HG02973 (cell line): ENCODE data around the gene MCF2L.
"Not testable (repeated sequence)": the region's sequence is repeated elsewhere in the genome, so short reads cannot be mapped to it uniquely, and the experiment has no call there.

Source experiments
- ATAC-seq: cut with Tn5 transposase; IDR thresholded peaks from one replicate; pipeline ENCODE4 v1.9.1; 2021; ENCODE audit warnings: moderate library complexity; ENCODE audit not compliant: unreplicated experiment

Gene MCF2L, protein sequence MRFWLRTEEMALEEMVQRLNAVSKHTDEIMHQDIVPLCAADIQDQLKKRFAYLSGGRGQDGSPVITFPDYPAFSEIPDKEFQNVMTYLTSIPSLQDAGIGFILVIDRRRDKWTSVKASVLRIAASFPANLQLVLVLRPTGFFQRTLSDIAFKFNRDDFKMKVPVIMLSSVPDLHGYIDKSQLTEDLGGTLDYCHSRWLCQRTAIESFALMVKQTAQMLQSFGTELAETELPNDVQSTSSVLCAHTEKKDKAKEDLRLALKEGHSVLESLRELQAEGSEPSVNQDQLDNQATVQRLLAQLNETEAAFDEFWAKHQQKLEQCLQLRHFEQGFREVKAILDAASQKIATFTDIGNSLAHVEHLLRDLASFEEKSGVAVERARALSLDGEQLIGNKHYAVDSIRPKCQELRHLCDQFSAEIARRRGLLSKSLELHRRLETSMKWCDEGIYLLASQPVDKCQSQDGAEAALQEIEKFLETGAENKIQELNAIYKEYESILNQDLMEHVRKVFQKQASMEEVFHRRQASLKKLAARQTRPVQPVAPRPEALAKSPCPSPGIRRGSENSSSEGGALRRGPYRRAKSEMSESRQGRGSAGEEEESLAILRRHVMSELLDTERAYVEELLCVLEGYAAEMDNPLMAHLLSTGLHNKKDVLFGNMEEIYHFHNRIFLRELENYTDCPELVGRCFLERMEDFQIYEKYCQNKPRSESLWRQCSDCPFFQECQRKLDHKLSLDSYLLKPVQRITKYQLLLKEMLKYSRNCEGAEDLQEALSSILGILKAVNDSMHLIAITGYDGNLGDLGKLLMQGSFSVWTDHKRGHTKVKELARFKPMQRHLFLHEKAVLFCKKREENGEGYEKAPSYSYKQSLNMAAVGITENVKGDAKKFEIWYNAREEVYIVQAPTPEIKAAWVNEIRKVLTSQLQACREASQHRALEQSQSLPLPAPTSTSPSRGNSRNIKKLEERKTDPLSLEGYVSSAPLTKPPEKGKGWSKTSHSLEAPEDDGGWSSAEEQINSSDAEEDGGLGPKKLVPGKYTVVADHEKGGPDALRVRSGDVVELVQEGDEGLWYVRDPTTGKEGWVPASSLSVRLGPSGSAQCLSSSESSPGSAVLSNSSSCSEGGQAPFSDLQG

DNA sequence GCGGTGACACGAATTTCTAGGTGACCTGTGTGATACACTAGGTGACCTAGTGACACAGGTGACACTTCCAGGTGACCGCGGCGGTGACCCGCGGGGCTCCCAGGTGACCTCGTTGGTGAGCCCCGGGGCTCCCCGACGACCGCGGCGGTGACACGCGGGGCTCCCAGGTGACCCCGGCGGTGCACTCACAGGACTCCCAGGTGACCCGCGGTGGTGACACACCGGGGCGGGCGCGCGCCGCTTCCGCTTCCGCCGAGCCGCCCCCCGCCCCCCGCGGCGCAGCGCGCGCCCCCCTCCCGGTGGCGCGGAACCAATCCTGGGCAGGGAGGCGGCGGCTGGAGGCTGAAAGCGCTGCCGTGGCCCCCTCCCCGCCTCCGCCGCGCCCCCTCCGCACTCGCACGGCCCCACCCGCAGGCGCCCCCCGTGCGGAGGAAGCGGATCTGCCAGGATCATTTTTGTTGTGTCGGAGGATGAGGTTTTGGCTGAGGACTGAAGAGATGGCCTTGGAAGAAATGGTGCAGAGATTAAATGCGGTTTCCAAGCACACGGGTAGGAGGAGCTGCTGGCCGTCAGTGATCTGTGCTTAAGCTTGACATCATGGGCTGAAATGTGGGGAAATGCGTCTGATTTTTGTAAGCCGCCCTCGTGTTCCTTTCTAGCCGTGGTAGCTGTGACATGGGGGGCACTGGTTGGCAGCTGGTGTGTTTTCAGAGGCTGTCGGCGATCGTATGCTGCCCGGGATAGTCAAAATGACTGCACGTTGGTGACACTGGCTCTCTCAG, at the start of gene MCF2L:
Gene MCF2L, plus strand, starts transcription at position 305 of the 782 bp plus-strand sequence. Its CDS starts 166 bp downstream, at position 471.
- no peak for ATAC-seq

DNA sequence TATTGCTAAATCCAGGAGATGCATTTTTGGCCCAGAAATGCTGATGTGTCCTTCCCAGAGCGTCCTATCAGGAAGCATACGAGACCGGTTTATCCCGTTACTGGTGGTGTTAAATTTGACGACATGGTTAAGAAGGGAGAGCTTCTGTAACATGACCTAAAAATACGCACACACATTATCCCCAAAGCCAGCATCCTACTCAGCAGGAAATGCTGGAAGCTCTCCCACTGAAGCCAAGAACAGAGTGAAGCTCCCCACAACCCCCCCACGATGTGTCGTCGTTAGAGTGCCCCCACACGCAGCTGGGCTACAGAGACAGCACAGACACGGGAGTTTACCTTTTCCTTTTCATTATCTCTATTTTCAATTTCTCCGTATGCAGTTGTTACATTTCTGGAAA, 45.1 kb upstream of the MCF2L start:
- no peak for ATAC-seq

DNA sequence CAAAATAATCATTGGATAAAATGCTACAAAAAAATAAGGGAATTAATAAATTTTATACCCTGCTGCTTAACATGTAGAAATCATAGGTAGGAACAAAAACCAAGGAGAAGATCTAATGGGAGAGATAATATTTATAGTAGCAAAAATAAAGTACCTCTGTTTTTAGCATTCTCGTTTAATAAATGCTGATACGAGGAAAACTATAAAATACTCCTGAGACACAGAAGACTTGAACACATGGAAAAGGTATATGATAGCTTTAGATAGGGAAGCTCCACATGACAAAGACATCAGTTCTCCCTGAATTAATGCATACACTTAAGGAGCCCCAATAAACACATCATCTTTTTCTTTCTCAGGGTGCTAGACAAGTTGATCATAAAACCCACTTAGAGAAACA, 44.6 kb upstream of the MCF2L start:
- no peak for ATAC-seq

DNA sequence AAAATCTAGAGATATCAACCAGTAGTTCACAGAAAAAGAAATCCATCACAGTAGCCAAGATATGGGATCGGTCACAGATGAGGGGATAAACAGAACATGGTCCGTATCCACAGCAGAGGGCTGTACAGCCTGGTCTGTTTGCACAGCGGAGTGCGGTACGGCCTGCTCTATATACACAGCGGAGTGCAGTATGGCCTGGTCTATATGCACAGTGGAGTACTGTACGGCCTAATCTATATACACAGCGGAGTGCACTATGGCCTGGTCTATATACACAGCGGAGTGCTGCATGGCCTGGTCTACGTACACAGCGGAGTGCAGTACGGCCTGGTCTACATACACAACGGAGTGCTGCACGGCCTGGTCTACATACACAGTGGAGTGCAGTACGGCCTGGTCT, 43.0 kb upstream of the MCF2L start:
- no peak for ATAC-seq

DNA sequence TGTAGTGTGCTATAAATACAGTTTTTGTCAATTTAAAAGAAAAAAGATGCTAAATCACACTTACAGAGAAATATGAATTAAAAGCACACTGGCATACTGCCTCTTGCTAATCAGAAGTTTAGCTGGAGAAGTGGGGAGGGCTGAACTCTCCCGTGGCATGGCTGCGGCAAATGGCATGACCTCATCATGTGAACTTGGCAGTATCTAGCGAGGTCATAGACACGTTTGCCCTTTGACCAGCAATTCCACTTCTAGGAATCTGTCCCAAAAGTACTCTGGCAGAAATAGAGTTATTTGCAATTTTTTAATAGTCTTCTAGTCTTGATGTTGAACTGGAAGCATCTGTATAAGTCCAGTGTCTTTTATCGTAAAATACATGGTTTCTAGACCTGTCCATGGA, 42.0 kb upstream of the MCF2L start:
- no peak for ATAC-seq

DNA sequence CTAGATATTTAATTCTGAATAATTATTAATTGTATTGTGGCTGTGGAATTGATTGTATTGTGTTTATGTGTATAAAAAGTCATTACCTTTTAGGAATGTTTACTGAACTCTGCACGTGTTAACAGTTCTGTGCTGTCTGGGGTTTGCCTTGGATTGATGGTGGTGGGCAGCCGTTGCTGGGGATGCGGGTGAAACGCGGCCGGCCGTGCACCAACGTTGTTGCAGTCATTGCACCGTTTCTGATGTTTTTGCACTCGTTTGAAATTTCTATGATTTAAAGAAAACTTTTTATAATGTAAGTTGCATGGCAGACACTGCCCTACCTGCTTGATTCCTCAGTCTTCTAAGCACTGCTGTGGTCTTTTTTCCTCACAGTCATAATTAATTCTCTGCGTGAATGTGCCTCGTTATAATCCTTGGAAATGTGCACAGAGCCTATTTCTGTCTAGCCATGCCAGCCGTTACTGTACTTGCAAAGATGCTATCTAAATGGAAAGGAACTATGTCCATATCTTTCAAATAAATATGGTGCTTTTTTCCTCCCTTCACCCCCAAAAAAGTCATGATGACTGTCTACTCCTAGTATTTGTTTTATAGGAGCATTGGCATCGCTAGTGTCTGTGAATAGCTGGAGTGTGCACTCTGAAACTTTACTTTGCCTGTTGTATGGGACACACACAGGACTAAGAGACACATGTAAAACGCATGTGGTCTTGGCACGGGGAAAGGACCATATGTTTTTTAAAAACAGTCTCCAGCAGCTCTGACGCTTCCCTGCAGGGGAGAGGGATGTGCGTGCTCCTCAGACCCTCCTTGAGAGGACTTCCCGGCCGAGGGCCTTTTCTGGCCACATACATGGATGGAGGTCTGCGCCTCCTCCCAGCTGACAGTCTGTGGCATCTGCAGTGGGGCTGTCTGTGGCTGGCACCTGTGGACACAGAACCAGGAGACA, 40.7 kb upstream of the MCF2L start:
- ATAC-seq, result no peak

DNA sequence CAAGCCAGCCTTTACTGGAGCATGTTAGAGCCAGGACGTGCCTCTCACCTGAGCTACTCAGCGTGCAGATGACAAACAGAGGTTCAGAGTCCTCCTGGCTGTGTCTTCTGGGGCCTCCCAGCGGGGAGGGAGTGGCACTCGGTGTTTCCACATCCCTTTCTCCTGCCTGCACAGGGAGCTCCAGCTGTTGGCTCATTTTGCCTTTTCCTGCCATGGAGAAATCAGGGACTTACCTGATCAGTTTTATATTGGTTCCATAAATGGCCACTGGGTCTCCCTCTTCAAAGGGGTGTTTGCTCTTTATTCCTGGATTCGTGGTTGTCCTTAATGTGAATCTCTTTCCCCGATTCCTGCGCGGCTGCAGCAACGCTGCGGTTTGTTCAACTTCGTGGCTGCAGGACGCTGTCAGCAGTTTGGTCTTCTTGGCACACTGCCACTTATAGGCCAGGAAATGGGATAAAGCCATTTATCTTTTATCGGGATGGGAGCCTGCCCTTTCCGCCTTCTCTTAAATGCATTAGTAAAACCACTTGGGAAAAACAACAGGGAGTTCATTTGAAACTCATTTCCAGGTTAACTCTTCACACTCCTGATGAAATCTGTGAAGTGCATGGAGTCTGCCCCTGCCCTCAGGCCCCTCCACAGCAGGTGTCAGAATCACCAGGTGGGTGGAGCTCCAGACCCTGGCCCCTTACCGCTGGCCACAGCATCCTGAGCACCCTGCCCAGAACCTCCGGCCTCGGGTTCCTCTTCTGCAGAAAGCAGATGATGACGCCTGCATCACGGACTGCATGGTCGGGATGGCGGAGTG, 39.8 kb upstream of the MCF2L start:
- no peak for ATAC-seq

DNA sequence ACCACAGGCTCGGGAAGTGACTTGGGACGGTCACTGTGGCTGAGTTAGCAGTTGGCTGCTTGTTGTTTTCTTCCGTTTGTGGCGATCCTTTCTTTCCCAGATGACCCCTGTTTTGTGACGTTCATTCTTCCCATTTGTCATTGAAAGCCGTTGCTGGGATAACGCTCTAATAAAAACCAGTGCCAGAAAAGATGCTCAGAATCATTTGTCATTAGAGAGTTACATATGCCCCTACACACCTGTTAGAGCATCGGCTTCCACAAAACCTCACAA, 39.3 kb upstream of the MCF2L start:
- ATAC-seq, result no peak

DNA sequence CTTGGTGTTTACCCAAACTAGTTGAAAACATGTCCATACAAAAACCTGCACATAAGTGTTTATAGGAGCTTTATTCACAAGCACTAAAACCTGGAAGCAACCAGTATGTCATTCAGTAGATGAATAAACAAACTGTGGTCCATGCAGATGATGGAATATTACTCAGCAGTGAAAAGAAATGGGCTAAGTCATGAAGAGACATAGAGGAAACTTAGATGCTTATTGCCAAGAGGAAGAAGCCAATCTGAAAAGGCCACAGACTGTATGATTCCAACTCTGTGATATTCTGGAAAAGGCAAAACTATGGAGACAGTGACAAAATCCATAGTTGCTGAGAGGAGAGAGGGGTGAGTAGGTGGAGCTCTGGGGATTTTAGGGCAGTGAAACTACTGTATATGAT, 38.8 kb upstream of the MCF2L start:
- ATAC-seq, result no peak

DNA sequence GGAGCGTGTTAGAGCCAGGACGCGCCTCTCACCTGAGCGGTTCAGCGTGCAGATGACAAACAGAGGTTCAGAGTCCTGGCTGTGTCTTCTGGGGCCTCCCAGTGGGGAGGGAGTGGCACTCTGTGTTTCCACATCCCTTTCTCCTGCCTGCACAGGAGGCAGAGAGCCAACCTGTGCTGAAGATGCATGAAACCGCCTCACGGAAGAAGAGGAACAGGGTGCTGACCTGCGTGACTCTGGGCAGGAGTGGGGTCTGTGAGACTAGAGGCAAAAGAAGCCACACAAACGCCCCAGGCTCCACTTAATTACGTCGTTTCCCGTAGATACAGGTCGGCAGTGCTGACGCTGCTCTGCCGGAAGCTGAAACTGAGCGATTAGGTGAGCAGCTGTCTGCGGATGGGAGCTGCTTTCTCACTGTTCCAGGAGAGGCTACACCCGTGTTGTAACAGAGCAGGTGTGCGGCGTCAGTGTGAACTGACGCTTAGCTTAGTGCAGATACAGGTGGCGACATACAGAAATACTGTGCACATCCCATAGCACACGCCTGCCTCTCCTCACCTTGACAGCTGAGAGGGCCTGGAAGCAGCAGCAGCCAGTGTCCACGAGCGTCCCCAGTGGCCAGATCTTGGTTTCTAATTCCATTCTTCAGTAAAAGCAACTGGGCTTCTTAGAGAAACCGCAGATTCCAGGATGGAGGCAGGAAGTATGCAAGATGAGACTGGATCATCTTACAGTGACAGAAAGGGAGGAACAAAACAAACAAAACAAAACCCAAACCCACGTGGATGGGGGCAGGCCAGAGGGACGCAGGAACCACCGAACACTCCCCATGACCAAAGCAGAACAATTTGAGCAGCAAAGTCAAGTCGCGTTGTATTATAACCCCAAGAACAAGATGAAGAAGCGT, 37.7 kb upstream of the MCF2L start:
- no peak for ATAC-seq

DNA sequence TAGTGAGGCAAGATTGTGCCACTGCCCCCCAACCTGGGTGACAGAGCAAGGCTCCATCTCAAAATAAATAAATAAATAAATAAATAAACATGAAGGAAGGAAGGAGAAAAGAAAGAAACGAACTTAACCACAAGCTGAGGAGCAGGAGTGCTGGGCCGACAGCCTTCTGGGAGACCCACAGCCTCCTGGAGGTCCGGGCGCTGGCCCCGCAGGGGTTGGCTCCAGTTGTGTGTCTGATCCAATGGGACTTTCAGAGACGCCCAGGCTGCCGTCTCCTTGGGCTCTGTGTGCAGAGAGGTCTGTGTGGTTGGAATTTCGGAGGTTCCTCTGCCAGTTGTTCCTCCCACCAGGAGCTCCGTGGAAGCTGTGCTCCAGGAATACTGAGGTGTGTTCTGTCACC, 36.0 kb upstream of the MCF2L start:
- ATAC-seq, result no peak

DNA sequence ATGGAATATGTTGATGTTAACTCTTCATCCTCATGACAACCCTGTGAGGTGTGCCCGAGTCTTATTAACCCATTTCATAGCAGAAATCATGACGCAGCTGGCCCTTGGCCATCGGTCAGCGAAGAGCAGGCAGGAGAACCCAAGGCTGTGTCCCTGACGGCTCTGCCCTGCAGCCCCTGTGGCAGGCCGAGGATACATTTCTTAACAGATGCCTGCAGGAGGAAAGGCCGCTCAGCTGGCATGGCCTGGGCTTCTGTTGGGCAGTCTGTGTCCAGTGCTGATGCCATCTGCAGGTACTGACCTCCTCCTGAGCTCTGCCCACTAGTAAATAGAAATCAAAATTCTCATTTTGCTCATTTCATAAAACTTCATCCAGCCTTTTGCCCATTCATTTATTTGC, 35.4 kb upstream of the MCF2L start:
- no peak for ATAC-seq

DNA sequence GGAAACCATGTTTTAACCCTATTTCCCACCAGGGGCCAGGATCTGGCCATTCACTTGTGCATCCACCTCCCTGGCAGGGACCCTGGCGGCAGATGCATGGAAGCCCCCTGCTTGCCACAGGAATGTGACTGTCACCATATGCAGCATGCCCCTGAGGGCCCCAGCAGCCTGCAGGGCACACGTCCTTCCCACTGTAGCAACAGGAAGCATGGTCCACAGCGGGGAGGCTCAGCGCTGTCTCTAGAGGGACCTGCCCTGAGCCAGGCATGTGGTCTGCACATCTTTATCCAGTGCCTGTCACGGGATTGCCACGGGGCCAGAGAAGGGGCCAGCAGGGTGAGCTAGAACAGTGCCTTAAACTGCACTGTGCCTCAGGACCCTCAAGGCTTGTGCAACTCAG, 34.9 kb upstream of the MCF2L start:
- ATAC-seq, result no peak

DNA sequence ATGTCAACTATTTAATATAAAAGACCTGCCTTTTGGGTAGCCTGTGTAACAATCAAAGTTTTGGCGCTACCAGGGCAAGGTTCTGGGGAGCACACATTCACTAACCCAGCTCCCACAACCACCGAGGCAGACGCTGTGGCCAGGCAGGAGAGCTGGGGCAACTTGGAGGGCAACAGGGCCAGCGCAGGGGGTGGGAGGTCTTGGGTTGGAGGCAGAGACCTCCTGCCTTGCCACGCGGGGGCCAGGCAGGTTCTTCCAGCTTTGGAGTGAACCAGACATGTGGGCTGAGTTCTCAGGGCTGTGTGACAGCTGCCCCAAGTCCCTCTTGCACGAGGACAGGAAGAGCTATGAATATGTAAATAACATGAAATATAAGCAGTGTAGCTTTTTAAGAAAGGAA, 30.3 kb upstream of the MCF2L start:
- no peak for ATAC-seq

DNA sequence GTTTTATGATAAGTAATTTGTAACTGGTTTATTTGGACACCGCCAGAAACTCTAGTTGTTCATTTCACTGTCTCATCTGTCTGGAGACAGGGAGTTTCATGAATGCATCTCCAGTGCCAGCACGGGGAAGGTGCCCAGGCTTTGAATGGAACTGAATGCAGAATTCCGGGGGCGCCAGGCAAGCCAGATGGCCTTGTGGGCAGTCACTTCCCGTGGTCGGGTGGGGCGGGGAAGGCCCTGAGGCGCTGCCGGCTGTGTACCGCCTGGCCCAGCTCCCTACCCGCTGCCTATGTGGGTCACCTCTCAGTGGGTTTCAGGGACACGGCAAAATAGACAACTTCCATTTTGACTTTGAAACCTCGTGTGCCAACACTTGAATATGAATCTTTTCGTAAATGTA, 28.8 kb upstream of the MCF2L start:
- ATAC-seq, result no peak

DNA sequence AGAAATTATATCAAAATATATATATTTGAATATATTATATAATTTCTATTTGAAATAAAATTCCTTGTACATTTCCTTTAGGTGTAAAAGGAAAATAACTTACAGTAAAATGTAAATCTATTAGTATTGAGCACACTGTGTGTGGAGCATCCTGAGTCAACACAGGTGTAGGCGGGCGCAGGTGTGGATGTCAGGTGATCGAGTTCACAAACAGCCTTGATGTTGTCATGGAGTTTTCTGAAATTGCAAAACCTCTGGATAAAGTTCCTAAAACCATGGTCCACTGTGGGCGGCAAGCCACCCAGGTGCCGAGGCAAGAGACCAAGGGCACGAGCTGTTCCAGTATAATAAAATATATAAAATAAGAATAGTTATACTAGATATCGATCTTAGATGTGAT, 27.7 kb upstream of the MCF2L start:
- ATAC-seq, result no peak

DNA sequence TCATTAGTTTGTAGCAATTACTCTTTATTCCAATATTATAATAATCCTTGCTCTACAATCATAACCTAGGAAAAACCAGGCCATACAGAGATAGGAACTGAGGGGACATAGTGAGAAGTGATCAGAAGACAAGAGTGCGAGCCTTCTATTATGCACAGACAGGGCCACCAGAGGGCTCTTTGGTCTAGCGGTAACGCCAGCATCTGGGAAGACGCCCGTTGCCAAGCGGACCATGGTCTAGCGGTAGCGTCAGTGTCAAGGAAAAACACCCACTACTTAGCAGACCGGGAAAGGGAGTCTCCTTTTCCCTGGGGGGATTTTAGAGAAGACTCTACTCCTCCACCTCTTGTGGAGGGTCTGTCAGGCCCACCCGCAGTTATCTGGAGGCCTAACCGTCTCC, 27.2 kb upstream of the MCF2L start:
- ATAC-seq, result not testable (repeated sequence)

DNA sequence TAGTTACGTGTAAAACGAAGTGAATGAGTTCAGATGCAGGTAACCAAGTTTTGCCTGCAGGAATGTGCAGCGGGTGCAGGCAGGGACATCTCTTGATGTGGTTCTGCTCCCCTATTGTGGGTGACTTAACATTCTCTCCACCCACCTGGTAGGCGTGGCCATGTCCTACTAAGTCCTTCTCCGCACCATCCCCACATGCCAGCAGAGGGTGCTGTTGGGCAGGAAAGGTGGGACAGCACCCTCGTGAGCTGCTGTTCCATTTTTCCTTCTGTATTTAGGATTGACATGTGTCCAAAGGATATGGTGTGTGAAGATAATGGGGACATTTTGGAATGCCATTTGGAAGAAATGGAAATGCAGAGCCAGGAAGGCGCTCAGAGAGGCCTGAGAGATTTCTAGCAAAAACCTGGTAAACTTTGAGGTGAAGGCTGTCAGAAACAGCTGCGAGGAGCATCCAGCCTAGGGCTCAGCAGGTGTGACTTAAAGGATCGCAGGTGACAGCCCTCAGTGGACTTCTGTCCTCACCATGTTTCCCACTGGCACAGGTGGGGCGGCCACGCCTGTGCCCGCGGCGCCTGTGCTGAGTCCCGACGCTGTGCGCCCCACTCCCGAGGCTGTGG, 26.2 kb upstream of the MCF2L start:
- ATAC-seq, result peak; percentile 99
